Testis (tissue), 3 donors: ENCODE results near the gene TGM6. TPM values are rescaled to one million over a fixed set of nuclear protein-coding genes. Genes with fewer than 3 reads are reported as not detected.

Source experiments
- DNase-seq: peaks from one replicate; pipeline ENCODE4 v3.0.0-alpha.2; 2019
- H3K27ac ChIP-seq, 2 donors: fragments of 200-600 bp; sonication (generic); one replicate each; pipeline ENCODE4 v1.5.1; 2019
- H3K27me3 ChIP-seq: fragments of 200-600 bp; sonication (generic); one replicate; pipeline ENCODE4 v1.5.1; 2019
- H3K36me3 ChIP-seq: fragments of 200-600 bp; sonication (generic); one replicate; pipeline ENCODE4 v1.5.1; 2017; ENCODE audit warnings: low read depth; ENCODE audit errors: missing control alignments
- H3K4me1 ChIP-seq: fragments of 200-600 bp; sonication (generic); one replicate; pipeline ENCODE4 v1.5.1; 2019
- H3K4me3 ChIP-seq, 2 donors: fragments of 200-600 bp; sonication (generic); one replicate each; pipeline ENCODE4 v1.5.1; 2017 to 2019
- H3K9me3 ChIP-seq: fragments of 200-600 bp; sonication (generic); one replicate; pipeline ENCODE4 v1.5.1; 2017
- CTCF ChIP-seq, 3 experiments: fragments of 450-650 bp in 2 of 3; fragments of 200-600 bp in 1 of 3; sonication (generic) in 1 of 3; IDR thresholded peaks; one replicate each; pipeline ENCODE4 v1.5.1; 2016 to 2019; ENCODE audit warnings: antibody characterized with exemption in 3 of 3, mild to moderate bottlenecking in 2 of 3, moderate library complexity in 1 of 3
- POLR2A ChIP-seq: fragments of 450-650 bp; IDR thresholded peaks from one replicate; pipeline ENCODE4 v1.6.1; 2017; ENCODE audit warnings: antibody characterized with exemption, mild to moderate bottlenecking, moderate library complexity
- WGBS, 2 donors: methylation state at CpG; one replicate each; pipeline ENCODE4 v1.1.5; 2018; 5-methylcytosine and 5-hydroxymethylcytosine counted together
- intact Hi-C: fragments of 100-400 bp; cut with DNase I; formaldehyde crosslinking; loops from one replicate; pipeline ENCODE4 v1.15.1; 2023; ENCODE audit warnings: low total_unique reads
- polyA plus RNA-seq: library from polyadenylated mRNA; stranded (reverse); fragments of 350-450 nt; fragmentation: Illumina TruSeq; extraction: RNeasy Lipid Tissue Mini Kit (QIAGEN cat#74804); gene quantifications from one replicate; pipeline ENCODE4 v1.2.3, GENCODE V29; 2014; ENCODE audit warnings: low read depth, low replicate concordance; ENCODE audit not compliant: insufficient read depth
- total RNA-seq, 2 donors: library from RNA; depleted of rRNA; stranded (reverse); fragments of >200 nt; gene quantifications; one replicate each; pipeline ENCODE4 v1.2.3, GENCODE V29; 2016

TGM6 gene
- total and polyA plus RNA-seq, 3 donors from 2014 or later, result not detected

- Histone ChIP-seq H3K4me3 (no peak overlapping the region), H3K4me1 (no peaks in the 10 kb centered on the region), H3K36me3 (no peaks in the 10 kb centered on the region), H3K9me3 (no peaks in the 10 kb centered on the region), H3K27ac (no peak overlapping the region), H3K27me3 (no peaks in the 10 kb centered on the region)
- no peak for DNase-seq
- intact Hi-C loops, result no loop called here
- 62 to 64% methylated on average over 6 of the region's 6 CpGs for WGBS, 2 donors
- no peak for TF ChIP-seq POLR2A
- TF ChIP-seq CTCF (IDR thresholded peaks at IDR 0.05), result no peak
Measured at GRCh38 chr20:2385496-2385895, 4.8 kb downstream of the TGM6 start.

GRCh38 chr20:2386516-2387179 lies 5.9 kb downstream of the TGM6 start:
- Histone ChIP-seq H3K4me3 (no peak overlapping the region), H3K4me1 (no peaks in the 10 kb centered on the region), H3K27me3 (no peaks in the 10 kb centered on the region), H3K36me3 (no peaks in the 10 kb centered on the region), H3K27ac (no peak overlapping the region), H3K9me3 (no peaks in the 10 kb centered on the region)
- WGBS, 2 donors, result 75 to 80% methylated on average over 5 of the region's 5 CpGs
- TF ChIP-seq POLR2A (no peak), CTCF (IDR thresholded peaks at IDR 0.05) (no peak)
- intact Hi-C loops, result no loop called here
- DNase-seq, result no peak

GRCh38 chr20:2387180-2387577 lies 6.5 kb downstream of the TGM6 start:
- intact Hi-C loops, result no loop called here
- WGBS, 2 donors, result 52 to 65% methylated on average over 2 of the region's 2 CpGs
- peak; percentile 44 for DNase-seq
- Histone ChIP-seq H3K27me3 (no peaks in the 10 kb centered on the region), H3K27ac (no peak overlapping the region), H3K36me3 (no peaks in the 10 kb centered on the region), H3K4me3 (no peak overlapping the region), H3K4me1 (no peaks in the 10 kb centered on the region), H3K9me3 (no peaks in the 10 kb centered on the region)
- TF ChIP-seq POLR2A (no peak), CTCF (IDR thresholded peaks at IDR 0.05) (peak in 1 of 3 experiments; percentile 40)

GRCh38 chr20:2387580-2387979 lies 6.9 kb downstream of the TGM6 start:
- WGBS, 2 donors, result 87 to 95% methylated on average over 4 of the region's 4 CpGs
- no peak overlapping the region for H3K27ac ChIP-seq
- intact Hi-C loops, result no loop called here
- no peak for DNase-seq
- H3K9me3 ChIP-seq, result no peaks in the 10 kb centered on the region
- H3K27me3 ChIP-seq, result no peaks in the 10 kb centered on the region
- H3K4me3 ChIP-seq, result no peak overlapping the region
- no peaks in the 10 kb centered on the region for H3K4me1 ChIP-seq
- H3K36me3 ChIP-seq, result no peaks in the 10 kb centered on the region
- TF ChIP-seq POLR2A (no peak), CTCF (IDR thresholded peaks at IDR 0.05) (no peak)
